ENCODE results near the gene SPAG8.

Gene SPAG8

DNA sequence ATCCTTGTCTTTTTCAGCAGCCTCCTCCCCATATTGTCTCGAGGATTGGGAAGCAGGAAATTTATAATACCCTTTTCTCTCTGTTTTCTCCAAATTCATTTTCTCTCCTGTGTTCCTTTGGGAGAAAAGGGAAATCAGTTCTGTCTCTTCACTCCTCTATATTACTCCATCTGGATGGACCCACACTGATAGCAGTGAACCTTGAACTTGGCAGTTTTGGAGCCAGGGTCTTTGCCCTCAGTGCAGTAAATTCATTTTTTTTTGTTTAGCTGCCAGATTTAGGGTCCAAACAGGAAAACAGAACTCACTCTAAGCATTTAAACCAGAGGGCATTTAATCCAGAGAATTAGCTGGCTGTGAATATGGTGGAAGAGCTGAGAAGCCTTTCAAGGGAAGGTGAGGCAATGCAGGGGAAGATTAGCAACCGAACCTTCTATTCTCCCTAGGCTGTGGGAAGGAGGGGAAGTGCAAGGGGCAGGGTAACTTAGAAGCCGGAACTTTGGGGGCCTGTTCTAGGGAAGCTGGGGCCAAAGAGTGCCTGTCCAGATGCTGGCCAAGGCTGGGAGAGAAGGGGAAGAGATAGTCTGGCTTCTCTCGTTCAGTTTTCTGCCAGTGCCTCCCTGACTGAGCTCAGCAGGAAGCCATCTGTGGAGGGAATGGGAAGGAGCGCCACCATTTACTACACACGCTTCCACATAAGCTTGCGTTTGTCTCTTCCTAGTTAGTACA, 37.0 kb downstream of the SPAG8 start:
- FAIRE-seq (no peak), DNase-seq (ENCODE audit: low spot score) (no peak)

DNA sequence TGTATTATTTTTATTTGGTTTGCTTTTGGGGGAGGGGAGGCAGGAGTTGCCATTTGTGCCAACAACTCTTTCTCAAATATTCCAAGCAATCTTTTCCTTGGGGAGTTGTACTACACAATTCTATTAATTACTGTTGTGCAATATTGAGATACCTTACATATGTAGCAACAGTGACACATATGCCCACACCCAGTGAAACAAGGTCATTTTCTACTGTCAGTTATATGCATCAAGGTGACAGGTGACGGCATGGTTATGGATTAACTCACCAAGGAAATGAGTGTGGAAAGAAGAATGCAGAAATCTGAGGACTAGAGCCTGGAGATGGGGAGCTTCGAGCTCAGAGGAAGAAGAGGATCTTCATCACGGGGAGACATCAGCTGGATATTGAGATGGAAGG, 40.1 kb downstream of the SPAG8 start:
- FAIRE-seq = no peak
- peak; percentile 17 for DNase-seq (ENCODE audit: low spot score)

DNA sequence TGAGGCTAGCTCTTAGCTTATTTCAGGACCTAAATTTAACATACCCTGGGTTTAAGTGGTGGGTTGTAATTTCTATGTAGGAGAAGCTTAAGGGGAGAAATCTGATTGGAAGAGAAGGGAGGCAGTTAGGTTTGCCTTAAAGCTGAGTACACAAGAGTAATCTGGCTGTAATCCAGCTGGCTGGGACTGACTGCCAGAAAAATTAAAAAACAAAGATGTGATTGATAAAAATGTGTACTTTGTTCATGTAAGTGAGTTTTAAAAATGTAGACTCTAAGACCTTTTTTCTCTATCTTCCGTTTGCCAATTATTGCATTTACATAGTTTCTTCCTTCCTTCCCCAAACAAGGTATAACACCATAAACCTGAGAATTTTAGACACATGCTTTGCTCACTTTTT, 40.5 kb downstream of the SPAG8 start:
- DNase-seq (ENCODE audit: low spot score) (no peak), FAIRE-seq (no peak)

DNA sequence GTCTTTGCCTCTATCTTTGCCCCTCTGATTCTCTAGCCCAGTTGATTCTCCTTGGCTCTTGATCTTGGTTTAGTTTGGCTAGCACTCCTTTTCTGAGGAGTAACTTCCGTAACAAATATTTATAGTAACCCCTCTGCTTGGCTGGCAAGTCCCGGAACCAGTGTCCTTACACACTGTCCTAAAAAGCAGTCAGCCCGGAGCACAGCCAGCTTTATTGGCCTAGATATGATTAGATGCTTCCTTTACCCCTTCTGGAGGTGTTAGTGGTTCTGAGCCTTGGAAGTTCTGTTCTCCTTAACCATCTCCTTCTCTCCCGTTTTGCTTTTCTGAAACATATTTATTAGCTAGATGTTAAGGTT, 41.0 kb downstream of the SPAG8 start:
- FAIRE-seq (no peak), DNase-seq (ENCODE audit: low spot score) (no peak)

DNA sequence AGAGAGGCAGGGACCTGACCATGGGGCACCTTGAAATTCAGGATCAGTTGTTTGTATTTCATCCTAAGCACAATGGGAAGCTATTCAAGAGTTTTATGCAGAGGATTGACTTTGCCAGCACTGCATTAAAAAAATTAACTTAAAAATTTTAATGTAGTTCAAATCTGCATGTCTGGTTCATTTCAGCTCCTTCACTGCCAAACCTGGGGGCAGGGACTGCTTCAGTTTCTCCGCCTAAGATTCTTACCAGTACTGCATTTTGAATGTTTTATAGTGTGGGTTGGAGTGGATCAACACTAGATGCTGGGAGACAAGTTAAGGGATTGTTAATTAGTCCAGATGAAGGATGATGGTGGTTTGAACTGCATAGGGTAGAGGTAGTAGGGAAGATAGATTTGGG, 42.3 kb downstream of the SPAG8 start:
- FAIRE-seq (no peak), DNase-seq (ENCODE audit: low spot score) (no peak)

DNA sequence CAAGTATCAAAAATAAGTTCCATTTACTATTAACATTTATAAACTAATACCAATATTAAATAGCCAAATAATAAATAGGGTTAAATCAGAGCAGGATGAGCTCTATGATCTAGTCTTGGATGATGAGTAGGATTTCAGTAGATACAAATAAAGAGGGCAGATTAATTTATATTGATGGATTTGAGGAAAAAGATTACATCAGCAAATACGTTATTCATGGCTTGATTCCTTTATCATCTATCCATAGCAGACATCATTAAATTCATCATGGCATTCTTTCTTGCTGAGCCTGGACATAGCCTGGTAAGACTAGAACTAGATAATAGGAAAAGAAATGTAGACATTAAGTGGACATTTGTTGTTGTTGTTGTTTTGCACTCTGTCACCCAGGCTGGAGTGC, 44.6 kb downstream of the SPAG8 start:
- FAIRE-seq (no peak), DNase-seq (ENCODE audit: low spot score) (no peak)

DNA sequence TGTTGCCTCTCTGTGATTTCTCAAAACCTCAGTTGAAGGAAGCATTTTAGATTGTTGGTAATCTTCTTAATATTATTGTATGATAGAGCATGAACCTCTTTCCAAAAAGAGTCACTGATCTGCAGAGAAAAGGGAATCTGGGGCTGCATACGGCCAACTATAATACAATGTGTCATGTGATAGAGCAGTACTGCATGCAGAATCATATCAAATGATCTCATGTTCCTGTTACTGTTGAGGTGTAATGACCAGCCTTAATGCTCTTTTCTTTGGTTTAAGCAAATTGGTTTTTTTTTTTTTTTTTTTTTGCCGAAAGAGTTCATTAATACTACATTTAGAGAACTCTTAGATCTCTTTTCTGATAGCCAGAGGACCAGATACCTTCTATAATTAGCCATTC, 45.1 kb downstream of the SPAG8 start:
- FAIRE-seq (no peak), DNase-seq (ENCODE audit: low spot score) (no peak)

DNA sequence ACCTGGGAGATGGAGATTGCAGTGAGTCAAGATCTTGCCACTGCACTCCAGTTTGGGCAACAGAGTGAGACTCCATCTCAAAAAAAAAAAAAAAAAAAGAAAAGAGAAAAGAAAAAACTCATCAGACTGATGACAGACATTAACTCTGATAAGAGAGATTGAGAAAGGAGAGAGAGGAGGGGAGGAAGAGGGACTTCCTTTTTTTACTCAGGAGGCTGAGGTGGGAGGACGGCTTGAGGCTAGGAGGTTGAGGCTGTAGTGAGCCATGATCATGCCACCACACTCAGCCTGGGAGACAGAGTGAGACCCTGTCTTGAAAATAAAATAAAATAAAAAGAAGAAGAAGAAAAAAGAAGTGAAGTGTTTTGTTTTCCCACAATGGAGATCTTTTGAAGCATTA, 48.3 kb downstream of the SPAG8 start:
- FAIRE-seq (no peak), DNase-seq (ENCODE audit: low spot score) (no peak)

DNA sequence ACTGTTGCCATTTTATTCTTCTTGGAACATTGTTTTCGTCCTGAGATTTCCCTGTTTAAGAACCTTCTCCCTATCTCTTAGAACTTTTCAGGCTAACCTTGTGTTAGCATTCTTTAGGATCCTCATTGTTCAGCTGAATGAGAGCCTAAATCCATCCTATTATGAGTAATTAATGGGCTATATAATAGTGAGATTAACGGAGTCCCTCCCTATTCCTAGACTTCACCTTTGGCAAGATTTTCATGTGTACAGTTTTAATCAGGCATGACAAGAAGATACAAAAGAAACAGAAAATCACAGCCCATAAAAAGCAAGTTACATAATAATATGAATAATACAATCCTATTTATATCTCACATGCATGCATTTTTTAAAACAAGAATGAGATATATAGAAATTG, 48.9 kb downstream of the SPAG8 start:
- DNase-seq (ENCODE audit: low spot score) = no peak
- no peak for FAIRE-seq

DNA sequence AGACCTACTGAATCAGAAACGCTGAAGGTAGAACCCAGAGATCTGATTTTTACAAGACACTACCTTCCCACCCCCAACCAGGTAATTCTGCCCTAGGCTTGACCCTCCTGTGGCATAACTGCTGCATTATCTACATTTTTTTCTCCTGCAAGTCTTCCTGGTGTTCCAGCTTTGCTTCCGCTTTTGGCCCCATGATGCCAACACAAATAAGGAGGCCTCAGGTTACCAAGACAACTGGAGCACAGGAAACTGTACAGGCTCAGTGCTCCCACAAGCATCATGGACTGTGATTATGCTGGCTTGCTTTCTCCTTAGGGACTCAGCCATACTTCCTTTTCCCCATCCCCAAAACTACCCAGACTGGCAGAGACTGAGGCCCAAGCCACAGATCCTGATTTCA, 51.4 kb downstream of the SPAG8 start:
- DNase-seq (ENCODE audit: low spot score) (no peak), FAIRE-seq (no peak)

DNA sequence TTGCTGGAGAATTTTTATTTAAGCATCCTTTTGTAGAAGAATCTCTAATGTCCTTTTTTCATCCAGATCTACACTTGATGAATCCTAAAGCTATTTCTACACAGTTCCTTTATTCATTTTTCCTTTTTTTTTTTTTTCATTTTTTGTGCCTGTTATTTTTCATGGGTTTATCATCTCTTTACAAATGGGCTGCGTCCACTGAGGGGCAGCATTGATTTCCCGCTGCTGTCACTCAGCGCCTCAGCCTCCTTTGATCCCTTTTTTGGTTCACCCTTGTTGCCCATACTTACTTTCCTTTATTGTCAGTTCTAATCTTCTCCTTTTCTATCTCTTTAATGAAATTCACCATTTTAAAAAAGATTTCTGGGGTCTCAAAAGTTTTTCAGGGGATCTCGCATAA, 52.3 kb downstream of the SPAG8 start:
- FAIRE-seq (no peak), DNase-seq (ENCODE audit: low spot score) (no peak)
